Calu3 (cell line): Measurements from ENCODE around the gene EXD2. TPM values are rescaled to one million over a fixed set of nuclear protein-coding genes. Genes with fewer than 3 reads are reported as not detected.
"Not testable (repeated sequence)": the region's sequence is repeated elsewhere in the genome, so short reads cannot be mapped to it uniquely, and the experiment has no call there.

Experiments used
- BruUV-seq: library from RNA; stranded (reverse); fragments of 400-500 nt; replicated peaks from 2 replicates; lab custom pipeline; 2021; lab: Mats Ljungman, UMichigan
- CTCF ChIA-PET: fragments of 300-600 bp; sonication (Branson Sonifier 250); formaldehyde crosslinking; loops from one replicate; lab custom pipeline; 2022; ENCODE audit warnings: antibody characterized with exemption; lab: Charles Lee
- DNase-seq: peaks from one replicate; pipeline ENCODE4 v3.0.0; 2022
- H3K27ac Mint-ChIP-seq: one replicate; pipeline ENCODE4 v1.8.0; 2022; ENCODE audit warnings: mixed read lengths; ENCODE audit not compliant: unreplicated experiment
- H3K27me3 Mint-ChIP-seq: one replicate; pipeline ENCODE4 v1.8.0; 2022; ENCODE audit warnings: mixed read lengths; ENCODE audit not compliant: unreplicated experiment
- H3K36me3 Mint-ChIP-seq: one replicate; pipeline ENCODE4 v1.8.0; 2022; ENCODE audit warnings: mild to moderate bottlenecking, moderate library complexity, mixed read lengths; ENCODE audit not compliant: insufficient read depth, unreplicated experiment
- H3K4me1 Mint-ChIP-seq: one replicate; pipeline ENCODE4 v1.8.0; 2022; ENCODE audit warnings: mild to moderate bottlenecking, low read depth, mixed read lengths; ENCODE audit not compliant: unreplicated experiment
- H3K4me3 Mint-ChIP-seq: one replicate; pipeline ENCODE4 v1.8.0; 2022; ENCODE audit warnings: mild to moderate bottlenecking, low read depth, moderate library complexity, mixed read lengths; ENCODE audit not compliant: unreplicated experiment
- H3K9me3 Mint-ChIP-seq: one replicate; pipeline ENCODE4 v1.8.0; 2022; ENCODE audit warnings: low read depth, mixed read lengths; ENCODE audit not compliant: unreplicated experiment
- CTCF ChIP-seq: fragments of 200-600 bp; IDR thresholded peaks from one replicate; pipeline ENCODE4 v1.8.0; 2022; ENCODE audit warnings: antibody characterized with exemption; ENCODE audit not compliant: unreplicated experiment
- intact Hi-C: fragments of 100-400 bp; cut with micrococcal nuclease; formaldehyde crosslinking; loops from one replicate; pipeline ENCODE4 v1.10.0; 2022; ENCODE audit not compliant: unreplicated experiment
- total RNA-seq: library from RNA; stranded (reverse); gene quantifications from 2 replicates; pipeline ENCODE4 v1.2.3, GENCODE V29; 2022

EXD2 gene
- total RNA-seq, 1 experiment from 2014 or later = 13.1 TPM

GRCh38 chr14:69288956-69289705, 97.8 kb downstream of the EXD2 start:
- Mint-ChIP-seq H3K27ac (no peak overlapping the region), H3K27me3 (peaks cover 14% of the 10 kb centered on the region), H3K36me3 (no peaks in the 10 kb centered on the region), H3K4me3 (no peak overlapping the region), H3K9me3 (no peaks in the 10 kb centered on the region), H3K4me1 (no peaks in the 10 kb centered on the region)
- no TSS peak for BruUV-seq
- intact Hi-C loops = no loop called here
- no peak for DNase-seq
- CTCF ChIA-PET = no interaction called here
- TF ChIP-seq CTCF = no peak

- TF ChIP-seq CTCF = no peak
- H3K36me3 Mint-ChIP-seq = no peaks in the 10 kb centered on the region
- CTCF ChIA-PET = no interaction called here
- no peaks in the 10 kb centered on the region for H3K4me1 Mint-ChIP-seq
- DNase-seq = no peak
- H3K27me3 Mint-ChIP-seq = peaks cover 14% of the 10 kb centered on the region
- H3K27ac Mint-ChIP-seq = no peak overlapping the region
- BruUV-seq = no TSS peak
- H3K9me3 Mint-ChIP-seq = no peaks in the 10 kb centered on the region
- H3K4me3 Mint-ChIP-seq = no peak overlapping the region
- intact Hi-C loops = no loop called here
Measured at GRCh38 chr14:69289811-69290520, 98.7 kb downstream of the EXD2 start.

- DNase-seq, H3K27ac Mint-ChIP-seq, CTCF ChIA-PET, BruUV-seq, H3K9me3 Mint-ChIP-seq, H3K4me3 Mint-ChIP-seq, H3K4me1 Mint-ChIP-seq, H3K36me3 Mint-ChIP-seq, intact Hi-C loops: not testable (repeated sequence)
- H3K27me3 Mint-ChIP-seq = peaks cover 14% of the 10 kb centered on the region
Measured at GRCh38 chr14:69290881-69291280, 99.6 kb downstream of the EXD2 start.

GRCh38 chr14:69291396-69291795, 100.1 kb downstream of the EXD2 start:
- intact Hi-C loops = no loop called here
- no TSS peak for BruUV-seq
- no peak for TF ChIP-seq CTCF
- Mint-ChIP-seq H3K36me3 (no peaks in the 10 kb centered on the region), H3K9me3 (no peaks in the 10 kb centered on the region), H3K4me1 (no peaks in the 10 kb centered on the region), H3K27ac (no peak overlapping the region), H3K27me3 (peaks cover 14% of the 10 kb centered on the region), H3K4me3 (no peak overlapping the region)
- DNase-seq = no peak
- CTCF ChIA-PET = no interaction called here
